ENCODE measurements around the gene SFTPA1. TPM values are rescaled to one million over a fixed set of nuclear protein-coding genes. Genes with fewer than 3 reads are reported as not detected.

SFTPA1 gene
- polyA plus RNA-seq, 1 of the 3 experiments (the other 2 are of a cell fraction) = not detected

DNA sequence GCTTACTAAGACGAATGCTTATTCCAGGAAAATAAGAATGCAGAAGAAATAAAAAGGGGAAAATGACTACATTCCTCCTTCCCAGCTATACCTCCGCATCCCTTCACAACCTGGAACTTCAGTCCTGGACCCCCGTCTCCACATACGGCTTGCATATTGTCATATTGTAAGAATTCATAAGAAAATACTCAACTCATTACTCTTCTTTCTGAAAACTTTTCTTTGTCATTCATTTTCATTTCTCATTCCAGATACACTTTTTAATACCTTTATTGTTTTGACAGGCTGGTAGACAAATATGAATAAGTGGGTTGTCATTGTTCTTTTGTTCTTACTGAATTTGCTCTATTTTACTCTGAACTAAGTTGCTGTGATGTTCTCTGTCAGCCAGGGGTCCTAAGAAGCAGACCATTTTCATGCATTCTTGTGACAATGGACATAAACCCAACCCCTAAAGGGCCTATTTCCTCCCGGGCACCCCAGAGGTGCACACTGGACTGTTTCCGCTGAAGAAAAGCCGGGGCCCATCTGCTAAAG lies 27.2 kb upstream of the SFTPA1 start:
- 59% methylated on average over 6 of the region's 7 CpGs for WGBS (ENCODE audit: low lambda C conversion rate)
- POLR2A ChIA-PET = no interaction called here
- no peak overlapping the region for H3K9ac ChIP-seq
- H3K4me1 ChIP-seq (ENCODE audit: control insufficient read depth in 1 of 2, insufficient read depth in 2 of 2, low read depth in 1 of 2, low read length in 1 of 2) = no peaks in the 10 kb centered on the region
- H3K79me2 ChIP-seq (ENCODE audit: insufficient read depth) = no peaks in the 10 kb centered on the region
- no peaks in the 10 kb centered on the region for H3K9me2 ChIP-seq
- CTCF ChIA-PET = no interaction called here
- H3F3A ChIP-seq (replicated peaks; ENCODE audit: insufficient read depth) = no peaks in the 10 kb centered on the region
- H3K27me3 ChIP-seq (ENCODE audit: insufficient read depth) = no peaks in the 10 kb centered on the region; the same call in 1 of the 2 replicates
- H3K4me2 ChIP-seq = no peak overlapping the region
- no peak for DNase-seq
- H3K27ac ChIP-seq (ENCODE audit: low read depth in 2 of 2, low read length in 1 of 2) = no peak overlapping the region
- H3K4me3 ChIP-seq (ENCODE audit: low read depth in 2 of 2, low read length in 1 of 2) = no peak overlapping the region
- H3K36me3 ChIP-seq (replicated peaks in 1 of 2; ENCODE audit: control insufficient read depth in 1 of 2, insufficient read depth in 2 of 2, low read length in 1 of 2) = no peaks in the 10 kb centered on the region
- TF ChIP-seq POLR2AphosphoS5 (IDR thresholded peaks at IDR 0.05; ENCODE audit: low read depth, low read length) = no peak
- TF ChIP-seq, protein P1, sequence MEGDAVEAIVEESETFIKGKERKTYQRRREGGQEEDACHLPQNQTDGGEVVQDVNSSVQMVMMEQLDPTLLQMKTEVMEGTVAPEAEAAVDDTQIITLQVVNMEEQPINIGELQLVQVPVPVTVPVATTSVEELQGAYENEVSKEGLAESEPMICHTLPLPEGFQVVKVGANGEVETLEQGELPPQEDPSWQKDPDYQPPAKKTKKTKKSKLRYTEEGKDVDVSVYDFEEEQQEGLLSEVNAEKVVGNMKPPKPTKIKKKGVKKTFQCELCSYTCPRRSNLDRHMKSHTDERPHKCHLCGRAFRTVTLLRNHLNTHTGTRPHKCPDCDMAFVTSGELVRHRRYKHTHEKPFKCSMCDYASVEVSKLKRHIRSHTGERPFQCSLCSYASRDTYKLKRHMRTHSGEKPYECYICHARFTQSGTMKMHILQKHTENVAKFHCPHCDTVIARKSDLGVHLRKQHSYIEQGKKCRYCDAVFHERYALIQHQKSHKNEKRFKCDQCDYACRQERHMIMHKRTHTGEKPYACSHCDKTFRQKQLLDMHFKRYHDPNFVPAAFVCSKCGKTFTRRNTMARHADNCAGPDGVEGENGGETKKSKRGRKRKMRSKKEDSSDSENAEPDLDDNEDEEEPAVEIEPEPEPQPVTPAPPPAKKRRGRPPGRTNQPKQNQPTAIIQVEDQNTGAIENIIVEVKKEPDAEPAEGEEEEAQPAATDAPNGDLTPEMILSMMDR (IDR thresholded peaks at IDR 0.05) = no peak
- TF ChIP-seq, protein P2, sequence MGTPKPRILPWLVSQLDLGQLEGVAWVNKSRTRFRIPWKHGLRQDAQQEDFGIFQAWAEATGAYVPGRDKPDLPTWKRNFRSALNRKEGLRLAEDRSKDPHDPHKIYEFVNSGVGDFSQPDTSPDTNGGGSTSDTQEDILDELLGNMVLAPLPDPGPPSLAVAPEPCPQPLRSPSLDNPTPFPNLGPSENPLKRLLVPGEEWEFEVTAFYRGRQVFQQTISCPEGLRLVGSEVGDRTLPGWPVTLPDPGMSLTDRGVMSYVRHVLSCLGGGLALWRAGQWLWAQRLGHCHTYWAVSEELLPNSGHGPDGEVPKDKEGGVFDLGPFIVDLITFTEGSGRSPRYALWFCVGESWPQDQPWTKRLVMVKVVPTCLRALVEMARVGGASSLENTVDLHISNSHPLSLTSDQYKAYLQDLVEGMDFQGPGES (IDR thresholded peaks at IDR 0.05; ENCODE audit: low read depth, low read length) = no peak
- TF ChIP-seq MEF2A (IDR thresholded peaks at IDR 0.05; ENCODE audit: borderline replicate concordance, low read depth) = no peak
- no peak for TF ChIP-seq FOXM1 (IDR thresholded peaks at IDR 0.05; ENCODE audit: low read depth)
- TF ChIP-seq, protein P3, sequence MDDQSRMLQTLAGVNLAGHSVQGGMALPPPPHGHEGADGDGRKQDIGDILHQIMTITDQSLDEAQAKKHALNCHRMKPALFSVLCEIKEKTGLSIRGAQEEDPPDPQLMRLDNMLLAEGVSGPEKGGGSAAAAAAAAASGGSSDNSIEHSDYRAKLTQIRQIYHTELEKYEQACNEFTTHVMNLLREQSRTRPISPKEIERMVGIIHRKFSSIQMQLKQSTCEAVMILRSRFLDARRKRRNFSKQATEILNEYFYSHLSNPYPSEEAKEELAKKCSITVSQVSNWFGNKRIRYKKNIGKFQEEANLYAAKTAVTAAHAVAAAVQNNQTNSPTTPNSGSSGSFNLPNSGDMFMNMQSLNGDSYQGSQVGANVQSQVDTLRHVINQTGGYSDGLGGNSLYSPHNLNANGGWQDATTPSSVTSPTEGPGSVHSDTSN (IDR thresholded peaks at IDR 0.05) = no peak
- no peak overlapping the region for H2AFZ ChIP-seq (ENCODE audit: low read depth)
- no peaks in the 10 kb centered on the region for H3K9me3 ChIP-seq
- no peaks in the 10 kb centered on the region for H4K20me1 ChIP-seq (ENCODE audit: insufficient read depth)

DNA sequence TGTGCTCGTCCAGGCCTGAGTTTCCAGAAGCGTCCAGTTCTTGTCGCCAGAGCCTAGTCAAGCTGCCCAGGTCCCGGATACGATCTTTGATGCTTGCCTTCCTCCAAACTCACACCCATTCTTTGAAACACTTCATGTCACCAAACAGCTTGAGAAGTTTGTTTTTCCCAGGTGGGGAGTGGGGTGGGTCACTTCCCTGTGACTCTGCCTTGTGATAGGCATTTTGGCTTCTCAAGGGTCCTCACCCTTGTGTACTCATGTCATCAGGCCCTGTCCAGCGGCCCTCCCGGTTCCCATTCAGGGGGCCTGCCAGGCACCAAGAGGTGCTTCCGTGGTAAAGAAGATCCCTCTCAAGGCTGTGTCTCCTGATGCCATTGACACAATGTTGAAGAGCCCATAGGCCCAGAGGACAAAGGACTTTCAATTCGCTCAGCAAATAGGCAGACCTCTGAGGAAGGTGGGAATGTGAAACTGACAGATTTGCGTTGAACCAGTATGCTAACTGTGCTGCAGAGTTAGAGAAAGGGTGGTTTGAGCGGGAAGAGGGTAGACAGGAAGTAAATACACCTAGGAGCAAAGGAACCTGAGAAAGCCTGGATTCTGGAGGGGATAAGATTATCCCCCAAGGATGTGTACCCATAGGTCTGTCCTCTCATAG lies 24.7 kb upstream of the SFTPA1 start:
- WGBS (ENCODE audit: low lambda C conversion rate) = 37% methylated on average over 11 of the region's 11 CpGs
- POLR2A ChIA-PET = no interaction called here
- H3K4me2 ChIP-seq = no peak overlapping the region
- no peak overlapping the region for H3K4me3 ChIP-seq (ENCODE audit: low read depth in 2 of 2, low read length in 1 of 2)
- no peak overlapping the region for H3K9ac ChIP-seq
- no peak overlapping the region for H2AFZ ChIP-seq (ENCODE audit: low read depth)
- TF ChIP-seq RFX5 (IDR thresholded peaks at IDR 0.05; ENCODE audit: low read length) = no peak
- TF ChIP-seq, protein P4, sequence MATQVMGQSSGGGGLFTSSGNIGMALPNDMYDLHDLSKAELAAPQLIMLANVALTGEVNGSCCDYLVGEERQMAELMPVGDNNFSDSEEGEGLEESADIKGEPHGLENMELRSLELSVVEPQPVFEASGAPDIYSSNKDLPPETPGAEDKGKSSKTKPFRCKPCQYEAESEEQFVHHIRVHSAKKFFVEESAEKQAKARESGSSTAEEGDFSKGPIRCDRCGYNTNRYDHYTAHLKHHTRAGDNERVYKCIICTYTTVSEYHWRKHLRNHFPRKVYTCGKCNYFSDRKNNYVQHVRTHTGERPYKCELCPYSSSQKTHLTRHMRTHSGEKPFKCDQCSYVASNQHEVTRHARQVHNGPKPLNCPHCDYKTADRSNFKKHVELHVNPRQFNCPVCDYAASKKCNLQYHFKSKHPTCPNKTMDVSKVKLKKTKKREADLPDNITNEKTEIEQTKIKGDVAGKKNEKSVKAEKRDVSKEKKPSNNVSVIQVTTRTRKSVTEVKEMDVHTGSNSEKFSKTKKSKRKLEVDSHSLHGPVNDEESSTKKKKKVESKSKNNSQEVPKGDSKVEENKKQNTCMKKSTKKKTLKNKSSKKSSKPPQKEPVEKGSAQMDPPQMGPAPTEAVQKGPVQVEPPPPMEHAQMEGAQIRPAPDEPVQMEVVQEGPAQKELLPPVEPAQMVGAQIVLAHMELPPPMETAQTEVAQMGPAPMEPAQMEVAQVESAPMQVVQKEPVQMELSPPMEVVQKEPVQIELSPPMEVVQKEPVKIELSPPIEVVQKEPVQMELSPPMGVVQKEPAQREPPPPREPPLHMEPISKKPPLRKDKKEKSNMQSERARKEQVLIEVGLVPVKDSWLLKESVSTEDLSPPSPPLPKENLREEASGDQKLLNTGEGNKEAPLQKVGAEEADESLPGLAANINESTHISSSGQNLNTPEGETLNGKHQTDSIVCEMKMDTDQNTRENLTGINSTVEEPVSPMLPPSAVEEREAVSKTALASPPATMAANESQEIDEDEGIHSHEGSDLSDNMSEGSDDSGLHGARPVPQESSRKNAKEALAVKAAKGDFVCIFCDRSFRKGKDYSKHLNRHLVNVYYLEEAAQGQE (IDR thresholded peaks at IDR 0.05; ENCODE audit: low read depth, low read length) = no peak
- no peak for TF ChIP-seq ELF1 (IDR thresholded peaks at IDR 0.05)
- DNase-seq = no peak
- no peaks in the 10 kb centered on the region for H3K9me3 ChIP-seq
- H3K27ac ChIP-seq (ENCODE audit: low read depth in 2 of 2, low read length in 1 of 2) = no peak overlapping the region
- H3K79me2 ChIP-seq (ENCODE audit: insufficient read depth) = no peaks in the 10 kb centered on the region
- CTCF ChIA-PET = no interaction called here
- H3K27me3 ChIP-seq (ENCODE audit: insufficient read depth) = no peaks in the 10 kb centered on the region; the same call in 1 of the 2 replicates
- no peaks in the 10 kb centered on the region for H3F3A ChIP-seq (replicated peaks; ENCODE audit: insufficient read depth)
- H3K4me1 ChIP-seq (ENCODE audit: control insufficient read depth in 1 of 2, insufficient read depth in 2 of 2, low read depth in 1 of 2, low read length in 1 of 2) = no peaks in the 10 kb centered on the region
- H4K20me1 ChIP-seq (ENCODE audit: insufficient read depth) = no peaks in the 10 kb centered on the region
- H3K9me2 ChIP-seq = no peaks in the 10 kb centered on the region
- H3K36me3 ChIP-seq (replicated peaks in 1 of 2; ENCODE audit: control insufficient read depth in 1 of 2, insufficient read depth in 2 of 2, low read length in 1 of 2) = no peaks in the 10 kb centered on the region

Measured in SK-N-SH (cell line).